HepG2 (cell line): ENCODE results near the gene ZBTB1. TPM values are rescaled to one million over a fixed set of nuclear protein-coding genes. Genes with fewer than 3 reads are reported as not detected.

Experiments used
- HIC2 ChIP-seq: sonication (generic); formaldehyde crosslinking; IDR thresholded peaks from 2 replicates; pipeline ENCODE4 v1.9.0; 2022; ENCODE audit warnings: low read depth, missing genetic modification reagents
- HNF4G ChIP-seq, 2 experiments: sonication (generic) in 1 of 2; formaldehyde crosslinking in 1 of 2; IDR thresholded peaks; 2 replicates each; pipeline versions ENCODE4 v1.4.0 to v1.6.1; 2011 to 2020; ENCODE audit warnings: borderline replicate concordance in 2 of 2, low read depth in 2 of 2, mild to moderate bottlenecking in 2 of 2, low read length in 1 of 2, missing genetic modification reagents in 1 of 2, moderate library complexity in 1 of 2
- MZF1 ChIP-seq: sonication (generic); formaldehyde crosslinking; IDR thresholded peaks from 2 replicates; pipeline ENCODE4 v1.8.1; 2023; ENCODE audit warnings: mild to moderate bottlenecking, missing genetic modification reagents, borderline replicate concordance
- NFYB ChIP-seq: sonication (generic); formaldehyde crosslinking; IDR thresholded peaks from 2 replicates; pipeline ENCODE4 v1.4.0; 2020; ENCODE audit warnings: missing genetic modification reagents
- NR3C1 ChIP-seq: sonication (generic); formaldehyde crosslinking; IDR thresholded peaks from 2 replicates; pipeline ENCODE4 v1.4.0; 2020; ENCODE audit warnings: missing genetic modification reagents
- POLR2A ChIP-seq, 2 experiments: IDR thresholded peaks; 2 replicates each; pipeline ENCODE4 v1.6.1; 2011; ENCODE audit warnings: low read depth in 2 of 2, low read length in 2 of 2, mild to moderate bottlenecking in 1 of 2, moderate library complexity in 1 of 2; ENCODE audit not compliant: insufficient read depth in 1 of 2
- POLR2G ChIP-seq: fragments of 200-400 bp; formaldehyde crosslinking; IDR thresholded peaks from 2 replicates; pipeline ENCODE4 v1.6.1; 2018; ENCODE audit warnings: mild to moderate bottlenecking, low read depth, low read length, moderate library complexity
- RAD21 ChIP-seq: fragments of 450-650 bp; formaldehyde crosslinking; IDR thresholded peaks from 2 replicates; pipeline ENCODE4 v1.5.0; 2020; ENCODE audit warnings: mild to moderate bottlenecking
- SALL1 ChIP-seq: sonication (generic); formaldehyde crosslinking; IDR thresholded peaks from 2 replicates; pipeline ENCODE4 v1.8.0; 2022; ENCODE audit warnings: mild to moderate bottlenecking, missing genetic modification reagents
- TCF12 ChIP-seq, 2 experiments: fragments of 450-650 bp in 1 of 2; sonication (generic) in 1 of 2; formaldehyde crosslinking in 1 of 2; IDR thresholded peaks; 2 replicates each; pipeline versions ENCODE4 v1.6.1 to v1.8.0; 2017 to 2022; ENCODE audit warnings: antibody characterized with exemption in 1 of 2, mild to moderate bottlenecking in 1 of 2, missing genetic modification reagents in 1 of 2, moderate library complexity in 1 of 2
- TCF7 ChIP-seq: sonication (generic); IDR thresholded peaks from 2 replicates; pipeline ENCODE4 v1.6.1; 2016; ENCODE audit warnings: antibody characterized with exemption, low read depth
- ZNF263 ChIP-seq: sonication (generic); formaldehyde crosslinking; IDR thresholded peaks from 2 replicates; pipeline ENCODE4 v1.4.0; 2020; ENCODE audit warnings: missing genetic modification reagents
- ZNF317 ChIP-seq: sonication (generic); formaldehyde crosslinking; IDR thresholded peaks from 2 replicates; pipeline ENCODE4 v1.5.0; 2020; ENCODE audit warnings: mild to moderate bottlenecking, missing genetic modification reagents
- ZNF383 ChIP-seq: sonication (generic); formaldehyde crosslinking; IDR thresholded peaks from 2 replicates; pipeline ENCODE4 v1.4.0; 2020; ENCODE audit warnings: missing genetic modification reagents, mild to moderate bottlenecking, borderline replicate concordance
- ZNF431 ChIP-seq: sonication (generic); formaldehyde crosslinking; IDR thresholded peaks from 2 replicates; pipeline ENCODE4 v1.9.0; 2022; ENCODE audit warnings: missing genetic modification reagents, low read depth, mild to moderate bottlenecking, borderline replicate concordance
- ZNF563 ChIP-seq: sonication (generic); formaldehyde crosslinking; IDR thresholded peaks from 2 replicates; pipeline ENCODE4 v1.8.0; 2022; ENCODE audit warnings: mild to moderate bottlenecking, moderate library complexity, missing genetic modification reagents
- ZNF710 ChIP-seq: sonication (generic); formaldehyde crosslinking; IDR thresholded peaks from 2 replicates; pipeline ENCODE4 v1.5.0; 2020; ENCODE audit warnings: mild to moderate bottlenecking, missing genetic modification reagents, borderline replicate concordance
- ZNF773 ChIP-seq: sonication (generic); formaldehyde crosslinking; IDR thresholded peaks from 2 replicates; pipeline ENCODE4 v1.4.0; 2020; ENCODE audit warnings: missing genetic modification reagents, borderline replicate concordance
- ZZZ3 ChIP-seq: sonication (generic); formaldehyde crosslinking; IDR thresholded peaks from 2 replicates; pipeline ENCODE4 v1.4.0; 2020; ENCODE audit warnings: missing genetic modification reagents, mild to moderate bottlenecking, borderline replicate concordance
- polyA plus RNA-seq, 8 experiments: library from polyadenylated mRNA; depleted of rRNA in 3 of 8; stranded (reverse) in 7 of 8; unstranded in 1 of 8; fragments of >200 nt; fragmentation: Illumina TruSeq in 4 of 8; extraction: Trizol in 4 of 8; gene quantifications; 2 replicates each; pipeline versions ENCODE4 v1.2.1 to v1.2.3, GENCODE V29; 2011 to 2016; ENCODE audit warnings: low read depth in 4 of 8, missing spikeins in 1 of 8, mixed read lengths in 1 of 8; ENCODE audit not compliant: insufficient read depth in 1 of 8
- total RNA-seq, 5 experiments: library from RNA; depleted of rRNA; stranded (reverse); fragments of >200 nt; fragmentation: Illumina TruSeq; extraction: Trizol; gene quantifications; 2 replicates each; pipeline ENCODE4 v1.2.3, GENCODE V29; 2016; ENCODE audit warnings: low read depth in 1 of 5

ZBTB1 gene
- total and polyA plus RNA-seq, 2 of the 13 experiments (the other 11 are each of a cell fraction or from before 2014, with no cell fraction given), result 18.8 to 22.6 TPM

DNA sequence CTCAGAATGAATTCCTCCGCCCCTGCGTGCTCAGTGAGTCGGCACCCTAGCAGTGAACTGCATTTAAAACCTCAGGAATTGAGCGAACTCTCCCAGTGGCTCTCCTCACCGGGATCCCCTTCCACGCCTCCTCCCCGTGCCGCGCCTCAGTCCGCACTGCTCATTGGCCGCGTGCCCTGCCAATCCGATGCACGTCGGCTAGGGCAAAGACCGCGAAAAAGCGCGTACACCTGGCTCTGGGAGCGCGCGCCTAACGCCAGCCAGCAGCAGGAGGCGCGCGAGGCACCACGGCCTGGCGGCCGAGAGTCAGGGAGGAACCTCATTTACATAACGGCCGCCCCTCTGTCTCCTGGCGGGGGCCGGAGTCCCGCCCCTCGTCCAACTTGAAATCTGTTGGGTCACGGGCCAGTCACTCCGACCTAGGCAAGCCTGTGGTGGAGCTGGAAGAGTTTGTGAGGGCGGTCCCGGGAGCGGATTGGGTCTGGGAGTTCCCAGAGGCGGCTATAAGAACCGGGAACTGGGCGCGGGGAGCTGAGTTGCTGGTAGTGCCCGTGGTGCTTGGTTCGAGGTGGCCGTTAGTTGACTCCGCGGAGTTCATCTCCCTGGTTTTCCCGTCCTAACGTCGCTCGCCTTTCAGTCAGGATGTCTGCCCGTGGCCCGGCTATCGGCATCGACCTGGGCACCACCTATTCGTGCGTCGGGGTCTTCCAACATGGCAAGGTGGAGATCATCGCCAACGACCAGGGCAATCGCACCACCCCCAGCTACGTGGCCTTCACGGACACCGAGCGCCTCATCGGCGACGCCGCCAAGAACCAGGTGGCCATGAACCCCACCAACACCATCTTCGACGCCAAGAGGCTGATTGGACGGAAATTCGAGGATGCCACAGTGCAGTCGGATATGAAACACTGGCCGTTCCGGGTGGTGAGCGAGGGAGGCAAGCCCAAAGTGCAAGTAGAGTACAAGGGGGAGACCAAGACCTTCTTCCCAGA is 35.9 kb downstream of the ZBTB1 start, which contains the start of gene HSPA2 (continued):
- no peak for TF ChIP-seq ZNF431
- TF ChIP-seq ZNF383 (CRISPR knock-in tag), result peak; percentile 60; the same call in 1 of the 2 replicates
- no peak for TF ChIP-seq ZNF317 (CRISPR knock-in tag)
- TF ChIP-seq ZZZ3, result no peak; the same call in 1 of the 2 replicates
- TF ChIP-seq ZNF710, result peak; percentile 30; the same call in 1 of the 2 replicates
- no peak for TF ChIP-seq TCF7
- TF ChIP-seq MZF1 (CRISPR knock-in tag), result no peak
- no peak for TF ChIP-seq ZNF563 (CRISPR knock-in tag)
- TF ChIP-seq SALL1, result peak; percentile 80
- TF ChIP-seq NR3C1 (CRISPR knock-in tag), result no peak
- TF ChIP-seq POLR2A (IDR thresholded peaks at IDR 0.05; ENCODE audit: insufficient read depth in 1 of 2, low read depth in 2 of 2, low read length in 2 of 2), result peak; percentile 47 to 53; a peak in 3 of 4 replicates
- TF ChIP-seq ZNF773 (CRISPR knock-in tag), result no peak
- no peak for TF ChIP-seq HIC2
- TF ChIP-seq NFYB (CRISPR knock-in tag), result peak; percentile 89
- no peak for TF ChIP-seq ZNF263 (CRISPR knock-in tag)
- peak; percentile 79 for TF ChIP-seq RAD21 (CRISPR knock-in tag)
- peak; percentile 44; the same call in 1 of the 2 replicates for TF ChIP-seq HNF4G (IDR thresholded peaks at IDR 0.05; ENCODE audit: borderline replicate concordance, low read depth, low read length)
- no peak; the same call in 1 of the 2 replicates for TF ChIP-seq HNF4G (CRISPR knock-in tag; IDR thresholded peaks at IDR 0.05; ENCODE audit: borderline replicate concordance, low read depth)
- TF ChIP-seq TCF12 (IDR thresholded peaks at IDR 0.05), result no peak
- no peak for TF ChIP-seq TCF12 (CRISPR knock-in tag; IDR thresholded peaks at IDR 0.05)
- peak; percentile 50; the same call in 1 of the 2 replicates for TF ChIP-seq POLR2G
